HepG2 (cell line): ENCODE results near the gene GDAP1L1. TPM values are rescaled to one million over a fixed set of nuclear protein-coding genes. Genes with fewer than 3 reads are reported as not detected.

Source experiments
- ETV5 ChIP-seq: IDR thresholded peaks from 2 replicates; pipeline ENCODE4 v1.6.1; 2018; ENCODE audit warnings: missing biosample characterization, missing genetic modification reagents, inconsistent platforms, borderline replicate concordance
- FOXJ3 ChIP-seq: sonication (generic); formaldehyde crosslinking; IDR thresholded peaks from 2 replicates; pipeline ENCODE4 v1.4.0; 2020; ENCODE audit warnings: missing genetic modification reagents, mild to moderate bottlenecking, borderline replicate concordance
- MAF1 ChIP-seq: sonication (generic); formaldehyde crosslinking; IDR thresholded peaks from 2 replicates; pipeline ENCODE4 v1.5.0; 2020; ENCODE audit warnings: missing genetic modification reagents, borderline replicate concordance
- MAFG ChIP-seq: sonication (generic); formaldehyde crosslinking; IDR thresholded peaks from 2 replicates; pipeline ENCODE4 v1.5.1; 2020; ENCODE audit warnings: mild to moderate bottlenecking, missing genetic modification reagents
- PAWR ChIP-seq: sonication (generic); formaldehyde crosslinking; IDR thresholded peaks from 2 replicates; pipeline ENCODE4 v1.4.0; 2020; ENCODE audit warnings: missing genetic modification reagents, mild to moderate bottlenecking, borderline replicate concordance
- PLRG1 ChIP-seq: fragments of 450-650 bp; conservative IDR thresholded peaks from 2 replicates; pipeline ENCODE4 v1.6.1; 2016
- THAP8 ChIP-seq: sonication (generic); formaldehyde crosslinking; IDR thresholded peaks from 2 replicates; pipeline ENCODE4 v1.5.1; 2020; ENCODE audit warnings: missing genetic modification reagents, mild to moderate bottlenecking, borderline replicate concordance
- THAP9 ChIP-seq: sonication (generic); formaldehyde crosslinking; IDR thresholded peaks from 2 replicates; pipeline ENCODE4; 2020; ENCODE audit warnings: missing genetic modification reagents, mild to moderate bottlenecking, borderline replicate concordance
- ZKSCAN8 ChIP-seq: IDR thresholded peaks from 2 replicates; pipeline ENCODE4 v1.6.1; 2016; ENCODE audit warnings: borderline replicate concordance, missing genetic modification reagents, missing compliant biosample characterization
- ZNF318 ChIP-seq: sonication (generic); formaldehyde crosslinking; IDR thresholded peaks from 2 replicates; pipeline ENCODE4 v1.4.0; 2020; ENCODE audit warnings: mild to moderate bottlenecking, missing genetic modification reagents
- ZNF574 ChIP-seq: sonication (generic); formaldehyde crosslinking; IDR thresholded peaks from 2 replicates; pipeline ENCODE4 v1.4.0; 2020; ENCODE audit warnings: missing genetic modification reagents
- ZNF616 ChIP-seq: sonication (generic); formaldehyde crosslinking; IDR thresholded peaks from 2 replicates; pipeline ENCODE4 v1.5.0; 2020; ENCODE audit warnings: low read depth, mild to moderate bottlenecking, missing genetic modification reagents
- ZNF749 ChIP-seq: sonication (generic); formaldehyde crosslinking; IDR thresholded peaks from 2 replicates; pipeline ENCODE4 v1.8.0; 2022; ENCODE audit warnings: mild to moderate bottlenecking, missing genetic modification reagents, moderate library complexity, borderline replicate concordance
- polyA plus RNA-seq, 8 experiments: library from polyadenylated mRNA; depleted of rRNA in 3 of 8; stranded (reverse) in 7 of 8; unstranded in 1 of 8; fragments of >200 nt; fragmentation: Illumina TruSeq in 4 of 8; extraction: Trizol in 4 of 8; gene quantifications; 2 replicates each; pipeline versions ENCODE4 v1.2.1 to v1.2.3, GENCODE V29; 2011 to 2016; ENCODE audit warnings: low read depth in 4 of 8, missing spikeins in 1 of 8, mixed read lengths in 1 of 8; ENCODE audit not compliant: insufficient read depth in 1 of 8
- total RNA-seq, 5 experiments: library from RNA; depleted of rRNA; stranded (reverse); fragments of >200 nt; fragmentation: Illumina TruSeq; extraction: Trizol; gene quantifications; 2 replicates each; pipeline ENCODE4 v1.2.3, GENCODE V29; 2016; ENCODE audit warnings: low read depth in 1 of 5

Gene GDAP1L1
- total and polyA plus RNA-seq, 2 of the 13 experiments (the other 11 are each of a cell fraction or from before 2014, with no cell fraction given), result 0.04 TPM; not detected in 1

- peak; percentile 77 for TF ChIP-seq ZNF574 (CRISPR knock-in tag)
- no peak for TF ChIP-seq ZKSCAN8 (CRISPR knock-in tag)
- peak; percentile 66; the same call in 1 of the 2 replicates for TF ChIP-seq ETV5 (CRISPR knock-in tag)
- no peak for TF ChIP-seq MAF1 (CRISPR knock-in tag)
- no peak for TF ChIP-seq PLRG1
- no peak for TF ChIP-seq MAFG (CRISPR knock-in tag)
- 0 out of 2 replicates have a peak, but pooled peaks have one; percentile 69 for TF ChIP-seq PAWR
- peak; percentile 81; the same call in 1 of the 2 replicates for TF ChIP-seq FOXJ3
- TF ChIP-seq ZNF318, result peak; percentile 47; the same call in 1 of the 2 replicates
- no peak for TF ChIP-seq ZNF616 (CRISPR knock-in tag)
- TF ChIP-seq ZNF749 (CRISPR knock-in tag), result no peak; the same call in 1 of the 2 replicates
- no peak for TF ChIP-seq THAP8
- peak; percentile 61; the same call in 1 of the 2 replicates for TF ChIP-seq THAP9
Measured at GRCh38 chr20:44302026-44302669, 55.0 kb downstream of the GDAP1L1 start (continued).
